ENCODE measurements around the gene QKI.

DNA sequence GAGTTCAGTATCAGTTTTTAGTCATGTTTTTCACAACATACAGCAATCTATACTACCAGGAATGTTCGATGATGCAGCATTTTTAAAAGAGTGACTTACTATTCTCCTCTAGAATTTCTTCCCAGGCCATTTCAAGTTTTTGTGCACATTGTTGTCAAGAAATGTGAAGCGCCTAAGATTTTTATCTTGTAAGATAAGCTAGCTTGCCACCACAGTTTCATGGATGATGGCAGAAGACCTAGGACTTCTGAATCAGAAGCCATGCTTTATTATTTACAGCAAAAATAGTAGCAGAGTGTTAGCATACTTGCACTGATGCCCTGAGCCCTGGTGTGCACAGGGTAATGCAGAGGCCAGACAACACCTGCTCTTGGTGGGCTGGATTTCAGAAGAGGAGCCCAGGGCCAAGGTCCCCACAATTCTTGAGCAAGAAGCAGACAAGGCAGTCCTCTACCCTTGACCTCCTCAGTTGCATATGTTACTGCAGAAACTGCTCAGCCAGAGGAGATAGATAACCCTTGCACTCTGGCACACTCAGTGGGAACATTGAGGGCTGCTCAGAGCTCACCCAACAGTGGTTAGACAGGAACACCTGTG is 99.2 kb downstream of the QKI start:
- TF ChIP-seq EZH2 (IDR thresholded peaks at IDR 0.05; ENCODE audit: borderline replicate concordance, low read depth, low read length, severe bottlenecking): no peak
- TF ChIP-seq, protein P1, sequence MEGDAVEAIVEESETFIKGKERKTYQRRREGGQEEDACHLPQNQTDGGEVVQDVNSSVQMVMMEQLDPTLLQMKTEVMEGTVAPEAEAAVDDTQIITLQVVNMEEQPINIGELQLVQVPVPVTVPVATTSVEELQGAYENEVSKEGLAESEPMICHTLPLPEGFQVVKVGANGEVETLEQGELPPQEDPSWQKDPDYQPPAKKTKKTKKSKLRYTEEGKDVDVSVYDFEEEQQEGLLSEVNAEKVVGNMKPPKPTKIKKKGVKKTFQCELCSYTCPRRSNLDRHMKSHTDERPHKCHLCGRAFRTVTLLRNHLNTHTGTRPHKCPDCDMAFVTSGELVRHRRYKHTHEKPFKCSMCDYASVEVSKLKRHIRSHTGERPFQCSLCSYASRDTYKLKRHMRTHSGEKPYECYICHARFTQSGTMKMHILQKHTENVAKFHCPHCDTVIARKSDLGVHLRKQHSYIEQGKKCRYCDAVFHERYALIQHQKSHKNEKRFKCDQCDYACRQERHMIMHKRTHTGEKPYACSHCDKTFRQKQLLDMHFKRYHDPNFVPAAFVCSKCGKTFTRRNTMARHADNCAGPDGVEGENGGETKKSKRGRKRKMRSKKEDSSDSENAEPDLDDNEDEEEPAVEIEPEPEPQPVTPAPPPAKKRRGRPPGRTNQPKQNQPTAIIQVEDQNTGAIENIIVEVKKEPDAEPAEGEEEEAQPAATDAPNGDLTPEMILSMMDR (IDR thresholded peaks at IDR 0.05; ENCODE audit: extremely low read depth in 1 of 2, insufficient read depth in 1 of 2, low read depth in 1 of 2, low read length in 2 of 2): no peak
- no peak for TF ChIP-seq POLR2A (IDR thresholded peaks at IDR 0.05; ENCODE audit: low read depth, low read length)

All from endothelial cell of umbilical vein (primary cell).